Colonic mucosa (tissue), 4 donors: ENCODE measurements around the gene AK2. TPM values are rescaled to one million over a fixed set of nuclear protein-coding genes. Genes with fewer than 3 reads are reported as not detected.

Experiments
- DNase-seq: peaks from one replicate; pipeline ENCODE4 v3.0.0-alpha.2; 2020
- H3K27ac ChIP-seq: fragments of 200-600 bp; one replicate; pipeline ENCODE4 v1.8.0; 2021
- H3K27me3 ChIP-seq: fragments of 200-600 bp; one replicate; pipeline ENCODE4 v1.8.0; 2021
- H3K36me3 ChIP-seq: fragments of 200-600 bp; one replicate; pipeline ENCODE4 v1.8.0; 2021
- H3K4me1 ChIP-seq: fragments of 200-600 bp; one replicate; pipeline ENCODE4 v1.8.0; 2021; ENCODE audit warnings: mild to moderate bottlenecking
- H3K4me3 ChIP-seq: fragments of 200-600 bp; one replicate; pipeline ENCODE4 v1.8.0; 2021
- H3K9ac ChIP-seq, 2 donors: one replicate each; pipeline ENCODE4 v1.7.0; 2013; ENCODE audit warnings: control low read depth in 2 of 2, low read depth in 2 of 2, low read length in 2 of 2
- H3K9me3 ChIP-seq: fragments of 200-600 bp; one replicate; pipeline ENCODE4 v1.8.0; 2021
- CTCF ChIP-seq: fragments of 200-600 bp; IDR thresholded peaks from one replicate; pipeline ENCODE4 v1.8.0; 2022; ENCODE audit warnings: antibody characterized with exemption, mild to moderate bottlenecking
- intact Hi-C: fragments of 100-400 bp; cut with DNase I; formaldehyde crosslinking; loops from one replicate; pipeline ENCODE4 v1.14.1; 2022
- total RNA-seq, 2 donors: library from RNA; stranded (reverse); fragmentation: NEBNext Ultra II Directional in 1 of 2; extraction: Animal tissue kit (Norgen Biotek cat#: 25700) in 1 of 2; gene quantifications; one replicate each; pipeline ENCODE4 v1.2.1, GENCODE V29; 2021
- donor health status: healthy.
- donor health status: DM: no; HTN: no; CAD: no.
- donor health status: DM: no; HTN: no; CAD: no.

The AK2 gene
- total RNA-seq, 2 donors from 2014 or later: 206 to 243 TPM

- H3K9me3 ChIP-seq: no peaks in the 10 kb centered on the region
- H3K27ac ChIP-seq: no peak overlapping the region
- H3K36me3 ChIP-seq: no peaks in the 10 kb centered on the region
- no peak for TF ChIP-seq CTCF
- H3K4me3 ChIP-seq: no peak overlapping the region
- intact Hi-C loops: no loop called here
- DNase-seq: no peak
- H3K9ac ChIP-seq: no peak overlapping the region
- no peaks in the 10 kb centered on the region for H3K4me1 ChIP-seq
- H3K27me3 ChIP-seq: no peaks in the 10 kb centered on the region
Measured at GRCh38 chr1:32969566-32969965, 67.1 kb downstream of the AK2 start.

GRCh38 chr1:32967888-32968568, 68.7 kb downstream of the AK2 start:
- Histone ChIP-seq H3K27ac (no peak overlapping the region), H3K4me3 (no peak overlapping the region), H3K9ac (no peak overlapping the region), H3K27me3 (no peaks in the 10 kb centered on the region), H3K36me3 (no peaks in the 10 kb centered on the region), H3K4me1 (no peaks in the 10 kb centered on the region), H3K9me3 (no peaks in the 10 kb centered on the region)
- no peak for TF ChIP-seq CTCF
- DNase-seq: no peak
- intact Hi-C loops: no loop called here

GRCh38 chr1:32966900-32967299, 69.8 kb downstream of the AK2 start:
- Histone ChIP-seq H3K36me3 (no peaks in the 10 kb centered on the region), H3K9me3 (no peaks in the 10 kb centered on the region), H3K4me1 (no peaks in the 10 kb centered on the region), H3K27ac (no peak overlapping the region), H3K4me3 (no peak overlapping the region), H3K9ac (no peak overlapping the region), H3K27me3 (no peaks in the 10 kb centered on the region)
- DNase-seq: no peak
- intact Hi-C loops: no loop called here
- no peak for TF ChIP-seq CTCF

GRCh38 chr1:32965251-32965747, 71.4 kb downstream of the AK2 start:
- Histone ChIP-seq H3K27me3 (no peaks in the 10 kb centered on the region), H3K9ac (peak overlapping the region in 1 of 2 donors; percentile 34), H3K4me1 (peaks cover 7% of the 10 kb centered on the region), H3K9me3 (no peaks in the 10 kb centered on the region), H3K4me3 (peak overlapping the region; percentile 67), H3K36me3 (no peaks in the 10 kb centered on the region), H3K27ac (peak overlapping the region; percentile 84)
- intact Hi-C loops: no loop called here
- no peak for DNase-seq
- no peak for TF ChIP-seq CTCF

GRCh38 chr1:32964461-32965250, 72.0 kb downstream of the AK2 start, which contains the start of gene RNF19B:
Gene RNF19B, minus strand, starts transcription at chr1:32964809. Its CDS starts 124 bp downstream, at chr1:32964685.
- intact Hi-C loops: no loop called here
- Histone ChIP-seq H3K9me3 (no peaks in the 10 kb centered on the region), H3K36me3 (no peaks in the 10 kb centered on the region), H3K27me3 (no peaks in the 10 kb centered on the region), H3K27ac (peak within 1 kb of the TSS; percentile 84), H3K9ac (peak within 1 kb of the TSS; percentile 73 to 87), H3K4me3 (peak within 1 kb of the TSS; percentile 67), H3K4me1 (peaks cover 7% of the 10 kb centered on the region)
- DNase-seq: peak; percentile 96
- TF ChIP-seq CTCF: no peak
